HG03064 (cell line): ENCODE results near the gene SESN3.
"Not testable (repeated sequence)": the region's sequence is repeated elsewhere in the genome, so short reads cannot be mapped to it uniquely, and the experiment has no call there.

Experiments
- ATAC-seq: cut with Tn5 transposase; IDR thresholded peaks from one replicate; pipeline ENCODE4 v1.9.1; 2021; ENCODE audit warnings: low read depth; ENCODE audit not compliant: unreplicated experiment

SESN3 gene

DNA sequence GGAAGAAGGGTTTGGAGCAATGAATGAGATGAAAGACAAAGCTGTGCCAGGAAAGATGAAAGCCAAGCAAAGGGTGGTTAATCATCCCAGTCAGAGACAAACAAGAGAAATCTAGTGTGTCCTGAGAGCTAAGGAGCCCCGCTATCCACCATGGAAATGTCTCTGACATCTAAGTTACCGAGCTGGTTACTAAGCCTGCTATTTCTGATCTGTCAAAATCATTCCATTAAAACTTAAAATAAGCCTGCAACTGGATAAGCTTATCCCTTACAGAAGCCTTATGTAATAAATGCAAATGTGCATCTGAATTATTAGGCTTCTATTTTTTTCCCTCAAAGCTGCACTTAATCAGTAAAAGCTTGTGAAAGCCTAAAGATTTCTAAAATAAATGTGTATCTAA is 22.1 kb upstream of the SESN3 start:
- ATAC-seq, result no peak

DNA sequence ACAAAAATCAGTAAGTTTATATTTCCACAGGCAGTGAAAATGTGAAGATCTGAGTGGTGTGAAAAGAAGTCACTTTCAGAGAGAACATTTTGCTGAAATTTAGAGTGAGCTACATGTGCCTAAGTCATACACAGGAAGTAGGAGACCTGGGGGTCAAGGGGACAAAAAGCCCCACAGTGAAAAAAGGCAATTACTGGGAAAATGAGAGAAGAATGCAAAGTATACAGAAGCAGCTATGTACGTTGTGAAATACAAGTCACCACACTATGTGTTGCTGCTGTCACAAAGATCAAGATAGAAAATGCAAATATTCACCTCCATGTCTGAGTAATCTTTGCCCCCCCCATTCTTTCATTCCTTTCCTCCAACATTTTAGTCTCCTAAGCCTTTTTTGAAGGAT is 21.6 kb upstream of the SESN3 start:
- ATAC-seq, result no peak

DNA sequence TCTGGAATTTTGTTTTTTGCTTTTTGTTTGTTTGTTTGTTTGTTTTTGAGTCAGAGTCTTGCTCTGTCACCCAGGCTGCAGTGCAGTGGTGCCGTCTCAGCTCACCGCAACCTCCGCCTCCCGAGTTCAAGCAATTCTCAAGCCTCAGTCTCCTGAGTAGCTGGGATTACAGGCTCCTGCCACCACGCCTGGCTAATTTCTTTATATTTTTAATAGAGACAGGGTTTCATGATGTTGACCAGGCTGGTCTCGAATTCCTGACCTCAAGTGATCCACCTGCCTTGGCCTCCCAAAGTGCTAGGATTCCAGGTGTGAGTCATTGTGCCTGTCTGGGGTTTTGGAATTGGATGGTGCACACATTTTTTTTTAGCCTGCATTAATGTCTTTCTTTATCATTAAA is 20.9 kb upstream of the SESN3 start:
- not testable (repeated sequence) for ATAC-seq

DNA sequence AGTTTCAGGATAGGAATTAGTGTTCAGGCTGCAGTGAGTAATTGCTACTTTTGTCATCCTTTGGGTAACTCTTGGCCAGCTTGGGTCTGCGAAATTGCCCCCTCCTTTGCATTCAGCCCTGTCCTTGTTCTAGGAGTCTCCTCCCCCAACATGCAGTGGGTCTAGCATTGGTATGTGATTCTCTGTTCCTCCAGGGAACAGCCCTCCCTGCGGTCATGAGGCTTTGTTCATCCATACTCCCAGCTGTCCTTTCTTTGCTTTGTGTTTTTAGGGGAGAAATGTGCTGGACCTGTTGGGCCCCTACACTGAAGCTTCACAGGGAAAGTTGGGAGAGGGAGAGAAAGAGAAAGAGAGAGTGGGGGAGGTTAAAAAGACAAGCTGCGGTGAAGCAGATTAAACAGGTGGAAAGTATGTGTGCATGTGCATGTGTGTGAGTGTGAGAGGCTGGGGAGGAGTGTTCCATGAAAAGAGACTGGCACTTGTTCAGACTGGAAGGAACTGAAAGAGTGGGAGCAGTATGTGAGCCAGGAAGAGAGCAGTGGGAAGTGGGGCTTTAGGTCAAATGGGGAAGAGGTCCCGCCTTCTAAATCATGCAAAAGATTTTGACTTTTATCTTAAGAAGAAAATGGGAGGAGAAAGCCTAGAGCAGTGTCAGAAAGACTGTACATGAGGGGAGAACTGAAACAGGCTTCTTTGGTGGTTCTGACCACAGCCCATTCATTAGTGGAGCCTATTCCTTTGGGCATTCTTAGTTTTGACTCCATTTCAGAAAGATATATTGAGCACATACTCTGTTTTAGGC is 17.9 kb upstream of the SESN3 start:
- ATAC-seq, result peak; percentile 78

DNA sequence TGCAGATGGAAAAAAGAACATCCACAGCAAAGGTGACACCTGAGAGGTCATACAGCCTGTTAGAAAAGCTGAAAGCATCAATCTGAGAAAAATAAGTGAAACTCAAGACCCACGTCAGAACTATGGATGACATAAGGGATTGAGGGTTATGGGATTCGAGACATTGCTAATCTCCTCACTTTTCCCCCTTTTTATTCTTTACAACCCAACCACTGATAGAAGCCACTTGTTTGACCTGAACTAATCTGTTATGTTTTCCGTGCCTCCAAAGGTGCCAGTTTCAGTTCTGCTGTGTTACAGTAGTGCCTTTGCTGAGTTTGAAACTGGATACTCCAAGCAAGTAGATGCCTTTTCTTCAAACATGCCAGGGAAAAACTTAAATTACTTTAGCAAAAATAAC is 16.9 kb upstream of the SESN3 start:
- no peak for ATAC-seq

- no peak for ATAC-seq
Measured at GRCh38 chr11:95247127-95247684, 16.2 kb upstream of the SESN3 start.

GRCh38 chr11:95245581-95245980 is 14.6 kb upstream of the SESN3 start:
- no peak for ATAC-seq

DNA sequence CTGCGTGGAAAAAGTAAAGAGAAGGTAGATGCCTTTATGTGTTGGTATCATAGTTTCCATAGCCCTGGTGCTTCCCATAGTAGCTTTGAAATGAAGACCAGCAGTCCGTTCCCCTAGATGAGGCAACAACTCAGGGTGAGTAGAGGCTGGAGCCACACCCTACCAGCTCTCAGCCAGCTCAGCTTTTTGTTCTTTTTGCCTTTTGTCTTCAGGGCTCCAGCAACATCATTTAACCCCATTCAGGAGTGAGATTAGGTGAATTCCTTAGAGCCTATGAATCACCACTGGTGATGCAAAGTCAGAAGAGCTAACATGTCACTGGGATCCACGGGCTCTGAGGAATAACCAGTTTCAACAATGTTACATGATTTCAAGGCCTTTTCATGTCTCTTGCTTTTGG is 14.0 kb upstream of the SESN3 start:
- no peak for ATAC-seq

DNA sequence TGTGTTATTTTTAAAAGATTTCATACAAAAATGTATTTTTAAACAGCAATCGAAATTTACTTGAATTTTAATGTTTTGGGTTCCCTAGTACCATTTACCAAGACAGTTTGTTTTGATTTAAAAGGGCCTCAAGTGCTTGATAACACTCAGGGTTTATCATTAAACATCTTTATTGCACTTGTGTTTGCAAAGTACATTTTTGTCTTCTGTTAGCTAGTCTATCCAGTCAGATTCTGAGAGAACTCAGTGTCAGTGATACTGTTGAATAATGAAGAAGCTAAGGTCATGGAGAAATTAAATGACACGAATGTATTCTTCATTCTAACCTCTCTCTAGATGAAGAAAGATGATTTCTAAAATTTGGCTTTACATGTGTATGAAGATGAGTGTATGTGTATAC is 12.7 kb upstream of the SESN3 start:
- no peak for ATAC-seq

- ATAC-seq, result no peak
Measured at GRCh38 chr11:95242845-95243605, 12.0 kb upstream of the SESN3 start.

- ATAC-seq, result no peak
Measured at GRCh38 chr11:95242091-95242844, 11.3 kb upstream of the SESN3 start.

- no peak for ATAC-seq
Measured at GRCh38 chr11:95241681-95242081, 10.7 kb upstream of the SESN3 start.

DNA sequence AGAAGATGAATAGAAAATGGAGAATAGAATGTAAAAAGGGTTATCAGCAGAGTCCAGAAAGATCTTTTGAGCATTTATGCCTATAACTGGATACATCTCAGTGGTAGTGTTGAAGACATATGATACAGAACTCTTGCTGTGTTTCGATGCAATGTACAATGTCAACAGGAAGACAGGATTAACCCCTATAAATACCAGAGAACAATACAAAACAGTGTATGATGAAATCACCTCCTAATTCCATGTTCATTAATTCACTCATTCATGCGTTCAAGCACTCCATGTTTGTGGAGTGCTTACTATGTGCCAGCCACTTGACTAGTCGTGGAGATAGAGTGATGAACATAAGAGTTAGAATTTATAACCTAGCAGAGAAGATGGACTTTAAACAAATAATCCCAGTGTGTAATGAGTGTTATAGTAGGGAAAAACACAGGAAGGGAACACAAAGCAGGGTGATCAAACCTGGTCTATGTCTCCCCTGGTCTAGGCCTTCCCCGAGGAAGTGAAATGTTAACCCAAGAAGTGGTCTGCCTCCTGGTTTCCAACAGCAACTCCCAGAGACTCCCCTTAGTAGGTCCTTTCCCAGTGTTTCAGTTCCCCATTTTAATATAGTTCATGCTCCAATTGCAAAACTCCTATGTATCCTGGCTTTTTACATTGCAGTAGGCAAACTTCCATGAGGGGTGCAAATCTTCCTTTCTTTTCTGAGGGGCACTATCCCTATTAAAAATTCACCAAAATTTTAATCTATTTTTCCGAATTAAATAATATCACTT is 9.1 kb upstream of the SESN3 start:
- ATAC-seq, result no peak

DNA sequence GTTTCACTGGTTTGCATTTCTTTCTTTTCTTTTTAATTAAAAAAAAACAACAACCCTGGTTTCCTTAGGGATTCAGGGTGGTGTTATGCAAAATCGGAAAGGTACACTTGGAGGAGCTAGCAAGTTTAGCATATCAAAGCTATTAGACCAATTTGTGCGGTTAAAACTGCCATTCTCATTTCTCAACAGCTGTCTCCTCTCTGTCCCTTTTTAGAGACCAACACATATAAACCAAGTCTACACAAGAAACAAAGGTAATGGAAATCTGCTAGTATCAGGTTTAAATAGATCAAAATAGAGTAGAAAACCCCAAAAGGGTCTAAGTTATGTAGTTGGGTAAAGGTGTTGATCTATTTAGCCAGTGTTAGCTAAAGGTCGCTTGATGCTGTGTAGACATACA is 1.7 kb upstream of the SESN3 start:
- no peak for ATAC-seq

DNA sequence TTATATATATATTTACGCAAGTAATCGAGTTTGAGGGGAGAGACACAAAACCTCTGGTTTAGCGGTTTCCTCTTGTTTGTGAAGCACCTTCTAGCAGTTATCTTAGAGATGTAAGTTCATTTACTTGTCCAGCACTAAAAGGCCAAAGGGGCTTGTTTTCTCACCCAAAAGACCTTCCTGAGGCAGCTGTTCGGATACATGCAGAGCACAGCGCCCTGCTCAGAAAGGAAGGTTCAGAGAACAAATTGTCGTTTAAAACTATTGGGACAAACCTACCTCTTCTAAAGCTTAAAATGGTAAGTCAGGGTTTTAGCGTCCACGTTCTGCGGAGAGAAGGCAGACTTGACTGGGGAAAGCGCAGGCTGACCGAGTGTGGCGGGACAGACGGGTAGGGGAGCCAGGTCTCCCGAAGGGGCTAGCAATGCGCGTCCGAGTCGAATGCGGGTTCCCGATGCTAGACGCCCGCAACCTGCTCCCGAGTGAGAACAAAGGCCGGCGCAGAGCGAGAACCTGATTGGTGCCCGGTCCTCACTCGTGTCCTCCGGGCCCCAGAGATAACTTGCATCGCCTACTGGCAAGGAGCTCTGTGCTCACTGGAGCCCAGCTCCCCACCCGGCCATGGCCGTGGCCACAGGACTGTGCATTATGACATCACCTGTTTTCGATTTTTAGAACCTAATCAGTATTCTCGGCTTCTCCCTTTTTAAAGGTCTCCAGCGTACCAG is 1.0 kb upstream of the SESN3 start:
- ATAC-seq, result no peak

DNA sequence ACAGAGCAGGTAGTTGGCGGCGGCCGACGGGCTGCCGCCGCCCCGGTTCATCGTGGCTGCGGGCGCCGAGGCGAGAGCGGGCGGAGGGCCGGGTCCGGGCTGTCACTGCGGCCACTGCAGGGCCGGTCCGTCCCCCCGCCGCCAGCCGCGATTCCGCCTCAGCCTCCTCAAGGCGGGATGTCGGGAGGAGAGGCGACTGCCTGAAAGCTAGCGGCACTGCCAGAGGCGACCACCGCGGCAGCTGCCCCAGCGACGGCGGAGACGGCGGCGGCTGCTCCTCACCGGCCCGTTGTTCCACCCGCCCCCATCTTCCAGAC is 234 bp downstream of the SESN3 start:
- ATAC-seq, result peak; percentile 14

DNA sequence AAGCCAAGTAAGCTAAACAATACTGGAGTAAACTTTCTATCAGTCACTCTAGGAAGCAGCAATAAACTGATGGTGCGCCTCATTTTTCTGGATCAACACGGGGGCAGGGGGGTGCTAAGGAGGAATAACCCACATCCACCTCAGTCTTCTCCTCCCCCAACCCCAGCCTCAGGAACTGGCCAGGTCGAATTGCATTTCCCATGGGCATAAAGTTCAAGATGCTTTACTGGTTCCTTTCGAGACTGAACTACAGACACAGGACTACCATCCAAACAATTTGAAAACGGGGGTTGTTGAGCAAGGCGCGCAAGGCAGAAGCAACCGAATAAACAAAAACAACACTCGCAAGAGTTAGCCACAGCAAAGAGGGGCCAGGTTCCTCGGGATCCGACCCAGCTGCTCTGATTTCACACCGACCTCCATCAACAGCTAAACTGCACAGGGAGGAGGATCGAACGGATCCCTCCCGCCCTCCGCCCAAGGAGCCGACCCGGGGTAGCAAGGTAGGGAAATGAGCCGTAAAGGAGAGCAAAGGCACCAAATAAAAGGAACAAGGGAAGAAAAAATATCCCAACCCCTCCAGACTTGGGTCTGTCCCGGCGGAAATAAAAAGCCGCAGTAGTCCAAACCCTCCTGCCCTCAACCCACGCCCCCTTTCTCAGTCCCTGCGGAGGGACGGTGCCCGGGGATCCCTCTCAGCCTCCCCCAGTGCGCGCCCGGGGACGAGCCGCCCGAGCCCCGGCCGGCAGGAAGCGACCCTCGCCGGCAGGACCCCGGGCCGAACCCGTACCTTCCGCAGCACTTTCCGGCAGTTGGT is 801 bp downstream of the SESN3 start:
- ATAC-seq, result peak; percentile 1

GRCh38 chr11:95229199-95229992 is 1.6 kb downstream of the SESN3 start:
- no peak for ATAC-seq
